Hematopoietic multipotent progenitor cell (in vitro differentiated cells): ENCODE results near the gene ELF4. TPM values are rescaled to one million over a fixed set of nuclear protein-coding genes. Genes with fewer than 3 reads are reported as not detected.

Experiments
- DNase-seq, 3 donors: peaks; one replicate each; pipeline ENCODE4 v3.0.0-alpha.2; 2011 to 2015; ENCODE audit warnings: low read depth in 2 of 3, low spot score in 2 of 3
- total RNA-seq: library from RNA; depleted of rRNA; stranded (reverse); fragments of >200 nt; gene quantifications from one replicate; pipeline ENCODE4 v1.2.3, GENCODE V29; 2012

The ELF4 gene
- total RNA-seq, result 27.5 TPM

- DNase-seq, result peak in 2 of 3 donors; percentile 69 to 76
Measured at GRCh38 chrX:130110379-130111219, at the start of gene ELF4. Gene ELF4 (minus strand): TSS chrX:130110497. CDS start chrX:130081330, 29,167 bp downstream.

- DNase-seq, result no peak
Measured at GRCh38 chrX:130159776-130160175, 49.5 kb upstream of the ELF4 start.

- no peak for DNase-seq
Measured at GRCh38 chrX:130158311-130158710, 48.0 kb upstream of the ELF4 start.

GRCh38 chrX:130155564-130155963 lies 45.3 kb upstream of the ELF4 start:
- no peak for DNase-seq

GRCh38 chrX:130147631-130148030 lies 37.3 kb upstream of the ELF4 start:
- no peak for DNase-seq

- no peak for DNase-seq
Measured at GRCh38 chrX:130145123-130145522, 34.8 kb upstream of the ELF4 start.

- DNase-seq, result no peak
Measured at GRCh38 chrX:130144509-130144908, 34.2 kb upstream of the ELF4 start.

GRCh38 chrX:130139474-130140201 lies 29.3 kb upstream of the ELF4 start:
- DNase-seq, result peak in 1 of 3 donors; percentile 11

GRCh38 chrX:130136961-130137360 lies 26.7 kb upstream of the ELF4 start:
- DNase-seq, result no peak

- no peak for DNase-seq
Measured at GRCh38 chrX:130136496-130136895, 26.2 kb upstream of the ELF4 start.

GRCh38 chrX:130130990-130131389 lies 20.7 kb upstream of the ELF4 start:
- no peak for DNase-seq

- DNase-seq, result no peak
Measured at GRCh38 chrX:130125091-130125874, 15.0 kb upstream of the ELF4 start.

- no peak for DNase-seq
Measured at GRCh38 chrX:130124577-130124976, 14.3 kb upstream of the ELF4 start.

- DNase-seq, result no peak
Measured at GRCh38 chrX:130121505-130121800, 11.2 kb upstream of the ELF4 start.

GRCh38 chrX:130120746-130121504 lies 10.6 kb upstream of the ELF4 start:
- DNase-seq, result peak in 2 of 3 donors; percentile 77 to 78

GRCh38 chrX:130120321-130120731 lies 10.0 kb upstream of the ELF4 start:
- peak in 2 of 3 donors; percentile 51 to 56 for DNase-seq

- no peak for DNase-seq
Measured at GRCh38 chrX:130119312-130119898, 9.1 kb upstream of the ELF4 start.

- DNase-seq, result peak in 1 of 3 donors; percentile 47
Measured at GRCh38 chrX:130118441-130119311, 8.4 kb upstream of the ELF4 start.

GRCh38 chrX:130117166-130117565 lies 6.9 kb upstream of the ELF4 start:
- DNase-seq, result no peak
